HG02970 (cell line): ENCODE measurements around the gene PNKP.
A peak's percentile ranks its signal among the peaks of the same experiment; 100 is the strongest.

Experiments used
- ATAC-seq: cut with Tn5 transposase; IDR thresholded peaks from one replicate; pipeline ENCODE4 v1.9.1; 2021; ENCODE audit warnings: mild to moderate bottlenecking, moderate library complexity, moderate number of reproducible peaks; ENCODE audit not compliant: unreplicated experiment, low FRiP score

PNKP gene

GRCh38 chr19:49890349-49891311 lies 23.3 kb upstream of the PNKP start:
- no peak for ATAC-seq

GRCh38 chr19:49889687-49890348 lies 22.4 kb upstream of the PNKP start:
- ATAC-seq, result no peak

- ATAC-seq, result no peak
These were observed 21.8 kb upstream of the PNKP start for GRCh38 chr19:49889038-49889686.

- ATAC-seq, result no peak
These were observed 21.1 kb upstream of the PNKP start for GRCh38 chr19:49888510-49888824.

- no peak for ATAC-seq
These were observed 20.5 kb upstream of the PNKP start for GRCh38 chr19:49887665-49888509.

GRCh38 chr19:49887037-49887664 lies 19.8 kb upstream of the PNKP start:
- no peak for ATAC-seq

GRCh38 chr19:49884760-49885159 lies 17.4 kb upstream of the PNKP start:
- ATAC-seq, result no peak

GRCh38 chr19:49884109-49884508 lies 16.7 kb upstream of the PNKP start:
- ATAC-seq, result no peak

- ATAC-seq, result no peak
These were observed 15.7 kb upstream of the PNKP start for GRCh38 chr19:49883094-49883493.

- ATAC-seq, result no peak
These were observed 15.3 kb upstream of the PNKP start for GRCh38 chr19:49882643-49883042.

- ATAC-seq, result no peak
These were observed 14.5 kb upstream of the PNKP start for GRCh38 chr19:49881672-49882394.

GRCh38 chr19:49881186-49881585 lies 13.8 kb upstream of the PNKP start:
- ATAC-seq, result no peak

GRCh38 chr19:49880162-49880869 lies 12.9 kb upstream of the PNKP start:
- no peak for ATAC-seq

GRCh38 chr19:49879243-49879963 lies 12.0 kb upstream of the PNKP start:
- no peak for ATAC-seq

GRCh38 chr19:49878744-49879070 lies 11.3 kb upstream of the PNKP start:
- no peak for ATAC-seq

GRCh38 chr19:49877879-49878743 lies 10.7 kb upstream of the PNKP start:
- ATAC-seq, result peak; percentile 39
